ENCODE measurements around the gene FA2H. TPM values are rescaled to one million over a fixed set of nuclear protein-coding genes. Genes with fewer than 3 reads are reported as not detected.
A peak's percentile ranks its signal among the peaks of the same experiment; 100 is the strongest.

FA2H gene
- total and polyA plus RNA-seq, 10 of the 15 experiments (the other 5 are each of a cell fraction or from before 2014, with no cell fraction given): 0.05 to 0.73 (median 0.51) TPM; not detected in 3

- TF ChIP-seq MYB (IDR thresholded peaks at IDR 0.05; ENCODE audit: borderline replicate concordance, low read depth, low read length) (peak; percentile 93), REST (IDR thresholded peaks at IDR 0.05; ENCODE audit: low read depth, low read length) (no peak), NFYB (IDR thresholded peaks at IDR 0.05; ENCODE audit: insufficient read depth, low read depth, low read length) (peak; percentile 95), ASH2L (IDR thresholded peaks at IDR 0.05; ENCODE audit: borderline replicate concordance, low read depth) (no peak), FOXK2 (IDR thresholded peaks at IDR 0.05) (no peak), RELB (IDR thresholded peaks at IDR 0.05; ENCODE audit: low read depth) (peak; percentile 69; the same call in 1 of the 2 replicates)
Measured at GRCh38 chr16:74666425-74667254, 108.0 kb downstream of the FA2H start, which contains the start of gene RFWD3 (continued).
